ENCODE results near the gene STARD4. TPM values are rescaled to one million over a fixed set of nuclear protein-coding genes. Genes with fewer than 3 reads are reported as not detected.
A peak's percentile ranks its signal among the peaks of the same experiment; 100 is the strongest.

Gene STARD4
- total RNA-seq, 4 donors from 2014 or later = 32.2 to 88.1 (median 79.5) TPM

DNA sequence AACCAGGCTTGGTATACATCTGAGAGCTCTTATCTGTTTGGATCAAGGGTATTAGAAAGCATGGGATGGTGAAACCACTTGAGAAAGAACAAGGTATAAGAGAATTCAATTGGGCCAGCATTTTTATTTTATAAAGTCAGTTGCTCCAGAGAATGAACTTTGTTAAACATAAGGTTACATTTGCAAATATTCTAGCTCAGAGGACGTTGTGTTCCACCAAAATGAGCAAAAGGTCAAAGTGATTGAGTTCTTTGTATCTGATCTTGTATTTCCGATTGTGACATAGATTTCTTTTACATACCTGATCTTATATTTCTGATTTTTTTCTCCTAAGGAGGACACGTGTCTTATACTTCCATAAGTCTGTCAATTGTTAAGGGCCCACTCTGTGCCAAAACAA, 8.6 kb upstream of the STARD4 start:
- Histone ChIP-seq H3K4me1 (no peaks in the 10 kb centered on the region), H3K36me3 (no peaks in the 10 kb centered on the region), H3K27me3 (no peaks in the 10 kb centered on the region), H3K27ac (no peak overlapping the region), H3K4me3 (no peak overlapping the region), H3K9me3 (no peaks in the 10 kb centered on the region)
- no peak for DNase-seq
- TF ChIP-seq POLR2A (IDR thresholded peaks at IDR 0.05) = no peak
- TF ChIP-seq, protein P1, sequence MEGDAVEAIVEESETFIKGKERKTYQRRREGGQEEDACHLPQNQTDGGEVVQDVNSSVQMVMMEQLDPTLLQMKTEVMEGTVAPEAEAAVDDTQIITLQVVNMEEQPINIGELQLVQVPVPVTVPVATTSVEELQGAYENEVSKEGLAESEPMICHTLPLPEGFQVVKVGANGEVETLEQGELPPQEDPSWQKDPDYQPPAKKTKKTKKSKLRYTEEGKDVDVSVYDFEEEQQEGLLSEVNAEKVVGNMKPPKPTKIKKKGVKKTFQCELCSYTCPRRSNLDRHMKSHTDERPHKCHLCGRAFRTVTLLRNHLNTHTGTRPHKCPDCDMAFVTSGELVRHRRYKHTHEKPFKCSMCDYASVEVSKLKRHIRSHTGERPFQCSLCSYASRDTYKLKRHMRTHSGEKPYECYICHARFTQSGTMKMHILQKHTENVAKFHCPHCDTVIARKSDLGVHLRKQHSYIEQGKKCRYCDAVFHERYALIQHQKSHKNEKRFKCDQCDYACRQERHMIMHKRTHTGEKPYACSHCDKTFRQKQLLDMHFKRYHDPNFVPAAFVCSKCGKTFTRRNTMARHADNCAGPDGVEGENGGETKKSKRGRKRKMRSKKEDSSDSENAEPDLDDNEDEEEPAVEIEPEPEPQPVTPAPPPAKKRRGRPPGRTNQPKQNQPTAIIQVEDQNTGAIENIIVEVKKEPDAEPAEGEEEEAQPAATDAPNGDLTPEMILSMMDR (IDR thresholded peaks at IDR 0.05) = no peak

DNA sequence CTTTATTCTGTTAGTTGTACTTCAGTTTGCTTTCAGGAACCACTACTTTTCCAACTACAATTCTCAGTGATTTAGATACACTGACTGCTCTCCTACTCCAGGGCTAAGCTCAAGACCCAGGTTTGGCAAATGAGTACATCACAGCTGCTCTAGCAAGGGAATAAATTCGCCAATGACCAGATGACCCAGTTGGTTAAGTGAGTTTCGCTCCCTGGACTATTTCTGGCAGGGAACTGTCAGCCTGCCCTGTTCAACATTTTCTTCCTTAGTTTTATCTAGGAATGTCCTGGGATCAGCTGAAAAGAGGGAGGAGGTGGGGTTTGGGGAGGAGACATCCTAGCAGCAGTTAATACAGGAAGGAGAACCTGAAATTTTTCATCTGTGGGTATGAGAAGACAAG, 6.4 kb upstream of the STARD4 start:
- Histone ChIP-seq H3K27me3 (no peaks in the 10 kb centered on the region), H3K4me1 (no peaks in the 10 kb centered on the region), H3K4me3 (no peak overlapping the region), H3K36me3 (no peaks in the 10 kb centered on the region), H3K9me3 (no peaks in the 10 kb centered on the region), H3K27ac (no peak overlapping the region)
- no peak for TF ChIP-seq POLR2A (IDR thresholded peaks at IDR 0.05)
- TF ChIP-seq, protein P1 (IDR thresholded peaks at IDR 0.05) = no peak
- DNase-seq = no peak

DNA sequence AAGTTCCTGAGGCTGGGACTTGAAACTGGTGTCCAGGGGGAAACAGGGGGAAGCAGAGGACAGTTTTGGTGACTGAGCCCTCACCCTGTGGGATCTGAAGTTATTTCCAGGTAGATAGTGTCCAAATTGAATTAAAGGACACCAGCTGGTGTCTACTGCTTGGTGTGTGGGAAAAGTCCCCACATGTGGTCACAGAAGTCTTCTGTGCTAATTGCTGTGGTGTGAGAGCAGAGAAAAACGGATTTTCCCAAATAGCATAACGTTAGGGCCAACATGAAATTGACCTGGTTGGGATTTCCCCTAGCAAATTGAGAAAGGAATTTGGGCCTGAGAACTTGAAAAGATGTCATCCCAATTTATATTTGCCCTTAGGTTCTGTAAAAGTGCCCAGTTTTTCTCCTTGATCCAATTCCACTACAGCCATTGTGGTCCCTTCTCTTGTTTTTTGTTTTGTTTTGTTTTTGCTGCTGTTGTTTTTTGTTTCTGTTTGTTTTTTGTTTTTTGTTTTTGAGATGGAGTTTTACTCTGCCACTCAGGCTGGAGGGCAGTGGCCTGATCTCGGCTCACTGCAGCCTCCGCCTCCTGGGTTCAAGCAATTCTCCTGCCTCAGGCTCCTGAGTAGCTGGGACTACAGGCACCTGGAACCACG, 5.6 kb upstream of the STARD4 start:
- H3K4me1 ChIP-seq = no peaks in the 10 kb centered on the region
- TF ChIP-seq, protein P1 (IDR thresholded peaks at IDR 0.05) = no peak
- no peak for TF ChIP-seq POLR2A (IDR thresholded peaks at IDR 0.05)
- H3K27ac ChIP-seq = no peak overlapping the region
- no peaks in the 10 kb centered on the region for H3K9me3 ChIP-seq
- no peaks in the 10 kb centered on the region for H3K36me3 ChIP-seq
- no peaks in the 10 kb centered on the region for H3K27me3 ChIP-seq
- no peak overlapping the region for H3K4me3 ChIP-seq
- no peak for DNase-seq

DNA sequence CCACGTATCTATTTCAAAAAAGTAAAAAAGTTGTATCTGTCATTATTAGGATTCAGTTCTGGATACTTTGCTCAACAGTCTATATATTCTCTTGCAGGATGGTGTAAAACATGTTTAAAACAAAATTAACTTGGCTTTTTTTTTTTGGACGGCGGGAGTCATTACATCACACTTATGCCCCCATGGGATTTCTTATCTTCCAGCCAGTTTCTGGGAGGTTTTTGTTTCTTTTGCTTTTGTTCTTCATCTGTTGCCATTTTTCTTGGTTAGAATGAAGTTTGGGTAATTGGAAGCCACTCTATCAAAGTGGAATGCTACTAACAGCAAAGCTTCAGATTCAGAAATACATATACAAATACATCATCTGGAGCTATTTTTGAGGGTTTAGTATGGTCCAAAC, 1.8 kb upstream of the STARD4 start:
- Histone ChIP-seq H3K27me3 (no peaks in the 10 kb centered on the region), H3K36me3 (no peaks in the 10 kb centered on the region), H3K4me3 (no peak overlapping the region), H3K27ac (no peak overlapping the region), H3K4me1 (no peaks in the 10 kb centered on the region), H3K9me3 (no peaks in the 10 kb centered on the region)
- no peak for TF ChIP-seq POLR2A (IDR thresholded peaks at IDR 0.05)
- TF ChIP-seq, protein P1 (IDR thresholded peaks at IDR 0.05) = no peak
- no peak for DNase-seq

DNA sequence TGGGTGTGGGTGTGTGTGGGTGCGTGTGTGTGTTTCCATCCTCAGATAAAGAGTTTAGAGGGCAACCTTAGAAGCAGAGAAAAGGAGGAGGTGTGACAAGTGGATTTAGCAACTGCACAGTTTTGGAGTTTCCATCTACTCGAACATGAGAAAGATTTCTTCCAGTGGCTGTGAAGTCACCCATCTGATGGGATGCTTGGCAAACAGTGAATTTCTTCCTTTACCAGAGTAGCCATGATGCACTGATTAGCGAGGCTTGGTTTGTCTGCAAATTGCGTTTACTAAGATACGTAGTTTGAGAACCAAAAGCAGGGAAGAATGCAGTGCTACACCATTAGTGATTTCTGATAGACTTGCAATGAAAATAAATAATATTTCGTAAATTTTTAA, 791 bp upstream of the STARD4 start:
- H3K4me3 ChIP-seq = peak overlapping the region; percentile 70 to 92 (median 78)
- H3K27me3 ChIP-seq = no peaks in the 10 kb centered on the region
- TF ChIP-seq, protein P1 (IDR thresholded peaks at IDR 0.05) = no peak
- no peak for TF ChIP-seq POLR2A (IDR thresholded peaks at IDR 0.05)

More for the DNA sequence above, 791 bp upstream of the STARD4 start:
- H3K27ac ChIP-seq = peak overlapping the region; percentile 84 to 95 (median 90)
- H3K4me1 ChIP-seq = no peaks in the 10 kb centered on the region
- H3K36me3 ChIP-seq = no peaks in the 10 kb centered on the region
- no peak for DNase-seq
- H3K9me3 ChIP-seq = no peaks in the 10 kb centered on the region

All from Peyer's patch (tissue), 4 donors.